ENCODE results near the gene FKBP6.
"Not testable (repeated sequence)": the region's sequence is repeated elsewhere in the genome, so short reads cannot be mapped to it uniquely, and the experiment has no call there.

The FKBP6 gene

DNA sequence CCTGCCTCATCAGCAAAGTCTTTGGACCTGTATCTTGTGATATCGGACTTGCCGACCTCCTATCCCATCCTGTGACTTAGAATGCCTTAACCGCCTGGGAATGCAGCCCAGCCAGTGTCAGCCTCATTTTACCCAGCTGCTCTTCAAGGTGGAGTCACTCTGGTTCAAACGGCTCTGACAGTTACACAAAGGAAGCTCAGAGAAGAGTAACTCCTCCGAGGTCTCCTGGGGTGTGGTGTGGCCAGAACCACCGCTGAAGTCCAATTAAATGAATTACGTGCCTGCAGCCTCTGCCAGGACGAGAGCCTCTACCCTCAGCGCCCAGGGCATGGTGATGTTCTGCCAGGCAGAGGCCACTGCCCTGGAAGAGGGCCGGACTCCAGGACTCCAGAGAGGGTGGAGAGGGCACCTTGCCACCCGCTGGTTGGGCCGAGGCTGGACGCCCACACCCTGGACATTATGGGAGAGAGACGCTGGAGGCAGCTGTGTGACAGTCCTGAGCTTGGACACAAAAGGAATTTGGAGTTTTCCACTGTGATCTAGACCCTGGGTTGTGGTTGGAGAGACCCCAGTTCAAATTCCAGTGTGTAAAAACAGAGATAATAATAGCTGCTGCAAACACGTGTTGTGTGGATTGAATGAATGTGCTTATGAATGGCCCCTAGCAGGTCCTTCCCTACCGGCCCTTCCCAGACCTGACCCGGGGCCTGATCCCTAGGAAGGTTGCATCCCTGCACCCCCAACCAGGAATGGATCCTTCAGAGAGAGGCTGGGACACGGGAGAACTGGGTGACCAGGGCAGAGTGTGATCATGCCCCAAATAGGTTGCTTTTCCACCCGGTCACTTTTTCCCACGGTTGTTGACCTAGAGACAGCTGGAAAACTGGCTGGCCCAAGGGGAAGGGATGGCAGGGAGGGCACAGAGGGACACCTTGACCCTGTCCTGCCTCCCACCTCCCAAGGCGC, 67.9 kb downstream of the FKBP6 start:
- DNase-seq = no peak

DNA sequence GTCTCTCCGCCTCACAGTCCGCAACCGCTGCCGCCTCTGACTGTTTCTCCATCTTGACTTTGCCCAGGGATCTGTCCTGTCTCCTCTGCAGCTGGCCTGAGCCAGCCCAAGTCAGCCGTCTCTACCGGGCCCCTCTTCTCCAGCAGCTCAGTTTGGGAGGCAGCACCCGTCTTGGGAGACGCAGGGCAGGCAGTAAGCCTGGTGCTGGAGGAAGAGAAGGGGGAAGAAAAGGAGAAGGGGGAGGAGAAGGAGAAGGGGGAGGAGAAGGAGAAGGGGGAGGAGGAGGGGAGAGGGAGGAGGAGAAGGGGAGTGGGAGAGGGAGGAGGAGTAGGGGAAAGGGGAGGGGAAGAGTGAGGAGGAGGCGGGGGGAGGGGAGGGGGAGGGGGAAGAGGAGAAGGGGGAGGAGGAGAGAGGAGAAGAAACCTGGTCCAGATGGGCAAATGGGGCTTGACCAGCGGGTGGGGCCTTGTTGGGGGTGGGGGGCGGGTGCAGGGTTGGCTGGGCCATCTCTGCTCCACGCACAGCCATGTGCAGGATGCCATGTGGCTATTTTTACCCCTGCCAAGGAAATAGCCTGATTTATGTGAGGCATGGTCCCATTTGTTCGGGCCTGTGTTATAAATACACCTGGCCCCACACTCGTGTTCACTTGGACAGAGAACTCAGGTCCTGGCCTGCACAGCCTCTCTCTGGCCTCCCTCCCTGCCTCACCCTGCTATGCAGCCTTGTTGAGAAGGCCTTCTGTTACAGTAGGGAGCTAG, 69.7 kb downstream of the FKBP6 start:
- DNase-seq = no peak

DNA sequence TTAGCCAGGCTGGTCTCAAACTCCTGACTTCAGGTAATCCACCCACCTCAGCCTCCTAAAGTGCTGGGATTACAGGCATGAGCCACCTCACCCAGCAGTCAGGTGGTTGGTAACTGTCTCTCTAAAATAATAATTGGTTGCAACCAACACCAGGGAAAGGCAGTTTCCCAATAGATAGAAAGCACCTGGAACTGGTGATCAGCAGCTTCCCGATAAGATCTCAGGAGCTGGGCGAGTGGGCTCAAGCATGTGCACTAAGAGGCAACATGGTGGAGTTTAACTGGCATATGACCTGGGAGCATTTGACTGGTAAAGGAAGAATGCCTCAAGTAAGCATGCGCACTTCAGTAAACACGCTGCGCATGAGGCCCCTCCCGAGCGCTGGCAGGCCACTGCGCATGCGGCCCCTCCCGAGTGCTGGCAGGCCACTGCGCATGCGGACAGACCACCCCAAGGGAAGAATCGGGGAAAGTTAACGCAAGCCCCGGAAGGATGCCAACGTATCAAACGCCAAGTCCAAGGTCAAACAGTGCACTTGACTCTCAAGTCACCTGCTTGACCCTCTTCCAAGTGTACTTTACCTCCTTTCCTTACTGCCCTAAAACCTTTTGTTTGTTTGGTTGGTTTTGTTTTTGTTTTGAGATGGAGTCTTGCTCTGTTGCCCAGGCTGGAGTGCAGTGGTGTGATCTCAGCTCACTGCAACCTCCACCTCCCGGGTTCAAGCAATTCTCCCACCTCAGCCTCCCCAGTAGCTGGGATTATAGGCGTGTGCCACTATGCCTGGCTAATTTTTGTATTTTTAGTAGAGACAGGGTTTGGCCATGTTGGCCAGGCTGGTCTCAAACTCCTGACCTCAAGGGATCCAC, 71.5 kb downstream of the FKBP6 start:
- peak; percentile 73 for DNase-seq

DNA sequence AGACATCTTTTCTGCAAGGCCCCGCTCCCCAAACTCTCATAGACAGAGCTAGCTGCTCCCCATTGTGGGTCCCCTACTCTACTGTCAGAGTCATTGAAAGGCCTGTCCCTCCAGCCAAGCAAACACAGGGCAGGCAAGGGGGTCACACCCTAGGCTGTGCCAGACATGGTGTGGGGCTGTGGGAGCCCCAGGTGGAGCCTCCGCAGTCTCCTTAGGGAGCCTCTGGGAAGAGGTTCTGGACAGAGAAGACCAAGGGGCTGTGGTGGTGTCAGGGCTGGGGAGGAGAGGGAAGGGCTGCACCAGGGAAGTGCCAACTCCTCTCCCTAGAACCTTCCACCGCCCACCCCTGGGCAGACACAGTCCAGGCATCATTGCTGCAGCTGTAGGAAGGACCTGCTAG, 76.9 kb downstream of the FKBP6 start:
- DNase-seq = not testable (repeated sequence)

Data from NCI-H2171 (cell line).